ENCODE results near the gene DGCR8.

GRCh38 chr22:20033045-20033706 is 46.9 kb upstream of the DGCR8 start:
- TF ChIP-seq CTCF (IDR thresholded peaks at IDR 0.05; ENCODE audit: low read depth, low read length) (no peak), EZH2phosphoT487 (IDR thresholded peaks at IDR 0.05; ENCODE audit: low read depth) (no peak)

Data from OCI-LY3 (cell line).